Activated T-helper 17 cell treated with anti-CD3 and anti-CD28 coated beads, Interleukin-2, amount 50 U/mL, for 72 hours (primary cell): ENCODE results near the gene SLC9A1. TPM values are rescaled to one million over a fixed set of nuclear protein-coding genes. Genes with fewer than 3 reads are reported as not detected.

Experiments
- ATAC-seq: fragments of 150-1000 bp; cut with Tn5 transposase; replicated peaks from 2 replicates; pipeline ENCODE4 v1.10.0; 2021; ENCODE audit warnings: mild to moderate bottlenecking, moderate library complexity
- H3K27ac Mint-ChIP-seq: one replicate; pipeline ENCODE4 v1.8.0; 2022; ENCODE audit warnings: mixed read lengths
- H3K27me3 Mint-ChIP-seq: one replicate; pipeline ENCODE4 v1.8.0; 2022; ENCODE audit warnings: mixed read lengths
- H3K36me3 Mint-ChIP-seq: one replicate; pipeline ENCODE4 v1.8.0; 2022; ENCODE audit warnings: low read depth, mild to moderate bottlenecking, mixed read lengths
- H3K4me1 Mint-ChIP-seq: one replicate; pipeline ENCODE4 v1.8.0; 2022; ENCODE audit warnings: mixed read lengths
- H3K4me3 Mint-ChIP-seq: one replicate; pipeline ENCODE4 v1.8.0; 2022; ENCODE audit warnings: mild to moderate bottlenecking, mixed read lengths
- H3K9me3 Mint-ChIP-seq: one replicate; pipeline ENCODE4 v1.8.0; 2022; ENCODE audit warnings: mixed read lengths
- total RNA-seq, 2 donors: library from RNA; stranded (reverse); gene quantifications; one replicate each; pipeline ENCODE4 v1.2.3, GENCODE V29; 2022

The SLC9A1 gene
- total RNA-seq, 2 donors from 2014 or later, result 15.3 to 20.6 TPM

DNA sequence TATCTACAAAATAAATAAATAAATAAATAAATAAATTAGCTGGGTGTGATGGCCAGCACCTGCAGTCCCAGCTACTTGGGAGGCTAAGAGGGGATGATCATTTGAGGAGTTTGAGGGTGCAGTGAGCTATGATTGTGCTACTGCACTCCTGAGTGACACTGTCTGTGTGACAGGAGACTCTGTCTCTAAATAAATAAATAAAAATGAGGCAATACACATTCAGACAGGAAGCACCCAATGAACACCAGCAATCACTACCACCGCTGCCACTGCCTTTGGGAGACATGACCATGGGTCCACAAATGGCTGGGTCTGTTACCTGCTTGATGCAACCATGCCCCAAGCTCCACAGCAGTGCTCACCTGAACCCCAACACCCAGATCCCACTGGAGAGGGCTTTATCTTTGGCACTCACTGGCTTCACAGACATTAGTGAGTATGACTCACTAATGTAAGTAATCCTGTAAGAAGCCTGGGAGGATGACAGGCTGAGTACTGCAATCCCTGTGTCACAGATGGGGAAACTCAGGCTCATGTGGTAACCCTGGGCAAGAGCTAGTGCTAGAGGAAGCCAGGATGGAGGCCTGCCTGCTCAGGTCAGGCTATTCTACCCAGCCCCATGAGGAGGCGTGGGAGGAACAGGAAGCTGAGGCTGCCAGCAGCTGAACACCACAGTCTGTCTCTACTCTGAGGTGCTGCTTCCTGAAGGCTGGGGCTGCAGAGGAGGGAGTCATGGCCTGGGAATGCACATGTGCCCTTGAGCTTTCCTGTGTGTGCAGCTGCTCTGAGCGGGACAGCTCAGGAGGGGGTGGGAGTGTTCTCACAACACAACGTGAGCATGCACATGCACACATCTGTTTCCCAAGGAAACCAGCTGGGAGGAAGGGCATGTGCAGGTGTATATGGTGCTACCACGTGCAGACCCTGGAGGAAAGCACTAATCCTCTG, 43.0 kb downstream of the SLC9A1 start:
- H3K36me3 Mint-ChIP-seq, result no peaks in the 10 kb centered on the region
- peaks cover 32% of the 10 kb centered on the region for H3K4me1 Mint-ChIP-seq
- H3K27me3 Mint-ChIP-seq, result no peaks in the 10 kb centered on the region
- peak overlapping the region; percentile 64 for H3K4me3 Mint-ChIP-seq
- peak overlapping the region; percentile 79 for H3K27ac Mint-ChIP-seq
- peak; percentile 98 for ATAC-seq
- H3K9me3 Mint-ChIP-seq, result no peaks in the 10 kb centered on the region

DNA sequence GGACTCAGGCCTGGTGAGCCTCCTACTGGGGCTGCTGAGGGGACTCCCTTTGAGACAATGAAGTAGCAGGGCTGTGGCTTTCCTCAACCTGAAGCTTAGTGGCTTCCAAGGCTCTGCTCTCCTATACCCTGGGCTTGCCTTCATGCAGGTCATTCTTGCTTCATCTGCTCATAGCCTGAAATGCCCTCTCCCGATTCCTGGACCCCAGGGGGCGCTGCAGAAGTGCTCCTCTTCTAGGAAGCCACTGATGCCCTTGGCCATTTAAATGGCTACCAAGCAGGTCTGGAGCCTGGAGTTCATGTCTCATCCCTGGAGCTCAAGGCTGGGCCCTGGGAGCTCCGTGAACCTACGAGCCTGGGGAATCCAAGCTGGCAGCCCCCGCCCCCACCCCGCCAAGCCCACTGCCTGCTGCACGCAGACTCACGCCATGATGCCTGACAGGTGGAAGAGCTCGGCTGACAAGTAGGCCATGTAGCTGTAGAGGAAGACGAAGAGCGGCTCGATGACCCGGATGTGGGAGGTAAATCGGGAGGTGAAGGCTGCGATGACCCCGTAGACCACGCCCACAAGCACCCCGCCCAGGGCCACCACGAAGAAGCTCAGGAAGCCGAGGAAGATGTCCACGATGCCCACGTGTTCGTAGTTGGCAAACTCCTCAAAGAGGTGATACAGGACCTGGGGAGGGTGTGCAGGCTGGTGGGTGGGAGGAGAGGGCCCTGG, 45.7 kb downstream of the SLC9A1 start:
- H3K4me3 Mint-ChIP-seq, result peak overlapping the region; percentile 48
- H3K4me1 Mint-ChIP-seq, result peaks cover 30% of the 10 kb centered on the region
- ATAC-seq, result no peak
- H3K36me3 Mint-ChIP-seq, result peaks cover 11% of the 10 kb centered on the region
- H3K9me3 Mint-ChIP-seq, result no peaks in the 10 kb centered on the region
- H3K27ac Mint-ChIP-seq, result peak overlapping the region; percentile 85
- H3K27me3 Mint-ChIP-seq, result no peaks in the 10 kb centered on the region

DNA sequence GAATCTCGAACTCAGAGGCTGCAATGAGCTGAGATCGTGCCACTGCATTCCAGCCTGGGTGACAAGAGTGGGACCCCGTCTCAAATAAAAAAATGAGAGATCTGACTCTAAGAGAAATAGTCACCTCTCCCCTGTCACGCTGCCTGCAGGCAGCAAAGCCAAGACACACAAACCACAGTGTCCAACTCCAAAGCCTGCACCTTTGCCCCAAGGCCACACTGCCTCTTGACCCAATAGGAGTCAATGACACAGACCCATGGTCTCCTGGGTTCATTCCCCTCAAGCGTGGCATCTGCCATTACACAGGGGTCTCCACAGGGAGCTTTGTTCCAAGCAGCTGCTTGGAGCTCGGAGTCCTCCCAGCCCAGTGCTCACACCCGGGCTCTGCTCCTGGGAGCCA, 46.3 kb downstream of the SLC9A1 start:
- Mint-ChIP-seq H3K27ac (peak overlapping the region; percentile 85), H3K36me3 (peaks cover 11% of the 10 kb centered on the region), H3K9me3 (no peaks in the 10 kb centered on the region), H3K27me3 (no peaks in the 10 kb centered on the region), H3K4me3 (peak overlapping the region; percentile 48), H3K4me1 (peaks cover 24% of the 10 kb centered on the region)
- no peak for ATAC-seq

- Mint-ChIP-seq H3K9me3 (no peaks in the 10 kb centered on the region), H3K27me3 (no peaks in the 10 kb centered on the region), H3K36me3 (peaks cover 11% of the 10 kb centered on the region), H3K27ac (peak overlapping the region; percentile 93), H3K4me3 (no peak overlapping the region), H3K4me1 (peaks cover 18% of the 10 kb centered on the region)
- ATAC-seq, result no peak
These were observed 48.2 kb downstream of the SLC9A1 start for GRCh38 chr1:27106561-27107323.

- Mint-ChIP-seq H3K36me3 (peaks cover 11% of the 10 kb centered on the region), H3K9me3 (no peaks in the 10 kb centered on the region), H3K4me1 (peaks cover 17% of the 10 kb centered on the region), H3K27ac (peak overlapping the region; percentile 93), H3K27me3 (no peaks in the 10 kb centered on the region), H3K4me3 (no peak overlapping the region)
- peak; percentile 3 for ATAC-seq
These were observed 49.9 kb downstream of the SLC9A1 start for GRCh38 chr1:27105018-27105417.

- H3K36me3 Mint-ChIP-seq, result peaks cover 11% of the 10 kb centered on the region
- H3K4me3 Mint-ChIP-seq, result no peak overlapping the region
- no peaks in the 10 kb centered on the region for H3K9me3 Mint-ChIP-seq
- no peaks in the 10 kb centered on the region for H3K27me3 Mint-ChIP-seq
- ATAC-seq, result no peak
- H3K27ac Mint-ChIP-seq, result no peak overlapping the region
- H3K4me1 Mint-ChIP-seq, result peaks cover 13% of the 10 kb centered on the region
These were observed 51.4 kb downstream of the SLC9A1 start for GRCh38 chr1:27103498-27103897.

- Mint-ChIP-seq H3K27ac (no peak overlapping the region), H3K36me3 (peaks cover 11% of the 10 kb centered on the region), H3K4me1 (peaks cover 13% of the 10 kb centered on the region), H3K4me3 (no peak overlapping the region), H3K9me3 (no peaks in the 10 kb centered on the region), H3K27me3 (no peaks in the 10 kb centered on the region)
- peak; percentile 34 for ATAC-seq
These were observed 52.0 kb downstream of the SLC9A1 start for GRCh38 chr1:27102707-27103468.

DNA sequence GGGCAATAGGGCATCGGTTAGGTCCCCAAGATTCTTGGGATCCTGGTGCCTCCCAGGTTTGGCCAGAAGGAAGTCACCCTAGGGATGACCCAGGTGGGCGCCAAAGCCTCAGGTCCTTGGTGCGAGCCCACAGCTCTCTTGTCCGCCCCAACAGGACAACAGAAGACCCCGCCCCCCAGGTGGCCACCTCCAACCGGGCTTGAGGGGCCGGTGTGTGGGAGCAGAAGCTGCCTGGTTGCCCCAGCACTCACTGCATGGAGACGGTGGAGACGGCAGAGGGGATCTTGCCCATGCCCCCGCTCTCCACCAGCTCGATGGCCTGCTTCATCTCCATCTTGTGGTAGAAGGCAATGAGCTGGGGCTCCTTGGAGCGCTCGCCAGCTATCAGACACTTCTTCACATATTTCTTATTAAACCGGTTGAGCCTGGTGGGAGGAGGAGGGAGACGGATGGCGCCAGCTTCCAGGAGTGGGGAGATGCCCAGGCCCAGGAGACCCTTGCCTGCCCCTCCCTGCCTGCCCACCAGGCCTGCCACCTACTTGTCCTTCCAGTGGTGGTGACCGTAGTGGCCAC, 52.7 kb downstream of the SLC9A1 start:
- H3K27ac Mint-ChIP-seq, result no peak overlapping the region

GRCh38 chr1:27101696-27102095, 53.2 kb downstream of the SLC9A1 start:
- peaks cover 11% of the 10 kb centered on the region for H3K36me3 Mint-ChIP-seq
- H3K4me3 Mint-ChIP-seq, result no peak overlapping the region
- H3K27me3 Mint-ChIP-seq, result no peaks in the 10 kb centered on the region
- no peak for ATAC-seq
- H3K4me1 Mint-ChIP-seq, result peaks cover 8% of the 10 kb centered on the region
- no peak overlapping the region for H3K27ac Mint-ChIP-seq
- no peaks in the 10 kb centered on the region for H3K9me3 Mint-ChIP-seq

More for the DNA sequence above, 52.7 kb downstream of the SLC9A1 start:
- Mint-ChIP-seq H3K4me1 (peaks cover 10% of the 10 kb centered on the region), H3K36me3 (peaks cover 11% of the 10 kb centered on the region), H3K9me3 (no peaks in the 10 kb centered on the region), H3K27me3 (no peaks in the 10 kb centered on the region), H3K4me3 (no peak overlapping the region)
- no peak for ATAC-seq

- Mint-ChIP-seq H3K36me3 (peaks cover 11% of the 10 kb centered on the region), H3K27ac (no peak overlapping the region), H3K4me3 (no peak overlapping the region), H3K9me3 (no peaks in the 10 kb centered on the region), H3K4me1 (peaks cover 8% of the 10 kb centered on the region), H3K27me3 (no peaks in the 10 kb centered on the region)
- ATAC-seq, result no peak
These were observed 53.9 kb downstream of the SLC9A1 start for GRCh38 chr1:27101054-27101491.

DNA sequence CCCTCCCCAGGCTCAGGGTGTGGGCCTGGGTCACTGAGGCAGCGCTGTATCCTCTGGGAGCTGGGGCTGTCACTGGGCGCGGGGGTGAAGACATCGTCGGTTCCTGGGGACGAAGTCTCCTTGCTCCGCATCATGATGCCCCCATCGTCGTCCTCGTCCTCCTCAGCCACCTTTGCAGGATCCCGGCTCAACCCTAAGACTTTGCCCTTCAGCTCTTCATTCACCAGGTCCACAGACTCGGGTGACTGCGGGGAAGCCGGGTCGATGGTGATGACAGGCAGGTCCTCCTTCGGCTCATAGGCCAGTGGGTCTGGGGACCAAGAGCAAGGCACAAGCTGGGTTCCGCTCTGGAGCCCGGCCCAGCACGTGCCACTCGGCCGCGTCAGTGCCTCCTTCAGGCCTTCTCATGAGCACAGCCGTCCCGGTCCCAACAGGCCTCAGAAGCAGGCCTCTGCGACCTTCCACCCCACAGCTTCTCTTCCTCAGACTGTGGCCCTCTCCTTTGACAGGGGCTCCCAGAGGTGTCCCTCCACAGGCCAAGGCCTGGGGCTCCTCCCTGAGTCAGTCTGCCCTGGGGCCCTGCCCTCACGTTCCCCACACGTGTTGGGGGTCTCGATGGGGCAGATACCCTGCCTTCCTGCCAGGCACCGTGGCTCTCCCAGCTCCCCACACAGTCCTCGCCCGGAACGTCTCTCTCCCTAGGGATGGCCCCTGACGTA, 54.4 kb downstream of the SLC9A1 start:
- ATAC-seq, result no peak
- H3K4me3 Mint-ChIP-seq, result no peak overlapping the region
- H3K27me3 Mint-ChIP-seq, result no peaks in the 10 kb centered on the region
- peaks cover 3% of the 10 kb centered on the region for H3K4me1 Mint-ChIP-seq
- H3K36me3 Mint-ChIP-seq, result peaks cover 6% of the 10 kb centered on the region
- no peak overlapping the region for H3K27ac Mint-ChIP-seq
- no peaks in the 10 kb centered on the region for H3K9me3 Mint-ChIP-seq

DNA sequence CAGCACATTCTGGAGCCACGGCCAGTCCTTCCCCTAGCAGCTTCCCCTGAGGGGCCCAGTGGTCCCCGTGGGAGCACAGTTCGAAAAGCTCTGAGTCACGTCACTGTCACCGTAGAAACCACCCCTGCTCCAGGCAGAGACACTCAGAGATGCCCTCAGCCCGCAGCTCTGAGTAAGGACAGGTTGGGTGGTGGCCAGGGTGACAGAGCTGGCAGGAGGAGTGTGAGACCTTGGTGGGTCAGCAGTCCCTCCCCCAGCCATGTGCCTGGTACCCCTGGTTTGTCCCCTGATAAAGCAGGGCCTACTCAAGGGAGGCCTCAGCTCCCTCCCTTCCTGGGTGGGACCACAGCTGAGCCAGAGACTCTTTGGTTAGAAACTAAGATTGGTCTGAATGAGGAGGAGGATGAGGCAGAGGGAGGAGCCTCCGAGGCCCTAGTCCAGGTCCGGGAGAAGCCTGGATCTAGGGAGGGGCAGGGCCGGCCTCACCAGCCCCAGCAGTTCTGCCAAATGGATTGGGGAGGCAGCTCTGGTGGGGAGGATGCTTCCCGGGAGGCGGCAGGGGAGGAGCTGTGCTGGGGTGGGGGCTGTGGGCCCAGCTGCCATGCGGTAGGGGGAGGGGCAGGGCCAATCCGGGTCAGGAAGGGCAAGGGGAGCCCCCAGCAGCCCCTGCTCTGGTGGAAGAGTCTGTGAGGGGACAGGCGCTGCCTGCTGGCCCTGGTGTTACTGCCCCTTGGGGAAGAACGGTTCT, 55.2 kb downstream of the SLC9A1 start:
- H3K27ac Mint-ChIP-seq, result peak overlapping the region; percentile 35
- H3K36me3 Mint-ChIP-seq, result no peaks in the 10 kb centered on the region
- no peak overlapping the region for H3K4me3 Mint-ChIP-seq
- H3K27me3 Mint-ChIP-seq, result no peaks in the 10 kb centered on the region
- H3K4me1 Mint-ChIP-seq, result no peaks in the 10 kb centered on the region
- H3K9me3 Mint-ChIP-seq, result no peaks in the 10 kb centered on the region
- peak; percentile 67 for ATAC-seq
